Fibroblast of pulmonary artery (primary cell): Measurements from ENCODE around the gene LRIT1.

Source experiments
- DNase-seq: peaks from one replicate; pipeline ENCODE4 v3.0.0-alpha.2; 2010; ENCODE audit warnings: low read depth
- H3K4me3 ChIP-seq: replicated peaks from 2 replicates; pipeline ENCODE4 v1.5.1; 2011; ENCODE audit warnings: low read depth, mild to moderate bottlenecking, control low read depth, low read length, moderate library complexity
- TF ChIP-seq, protein P1 (sequence below): IDR thresholded peaks from 2 replicates; pipeline ENCODE4 v1.5.1; 2011; ENCODE audit warnings: mild to moderate bottlenecking, control low read depth, low read length, inconsistent platforms; ENCODE audit errors: missing control alignments

Gene LRIT1

DNA sequence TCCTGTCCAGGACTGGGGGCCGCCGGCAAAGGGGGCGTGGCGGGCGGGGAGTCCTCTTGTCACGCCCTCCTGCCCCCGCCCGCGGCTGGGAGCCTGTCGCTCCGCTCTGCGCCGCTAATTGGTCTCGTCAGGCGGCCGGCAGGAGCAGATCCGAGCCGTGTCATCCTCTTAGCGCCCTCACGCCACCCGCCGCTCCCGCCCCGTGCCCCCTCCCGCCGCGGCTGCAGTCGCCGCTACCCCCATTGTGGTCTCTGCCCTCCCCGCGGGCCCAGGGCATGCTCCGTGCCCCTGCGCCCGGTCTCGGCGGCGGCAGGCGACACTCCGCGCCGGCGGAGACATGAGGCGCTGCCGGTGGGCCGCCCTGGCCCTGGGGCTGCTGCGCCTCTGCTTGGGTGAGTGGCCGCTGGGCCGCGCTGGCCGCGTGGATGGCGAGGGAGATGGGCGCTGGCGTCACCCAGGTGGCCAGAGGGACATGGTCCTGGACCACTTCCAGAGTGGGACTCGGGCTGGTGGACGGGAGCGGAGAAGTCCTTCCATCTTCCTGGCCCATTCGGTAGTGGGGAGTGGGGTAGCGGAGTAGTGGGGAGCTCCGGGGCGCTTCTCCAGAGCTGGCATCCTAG lies 46.8 kb downstream of the LRIT1 start, which contains the start of gene CDHR1:
Gene CDHR1, plus strand, starts transcription at position 114 of the 620 bp plus-strand sequence. Its CDS starts 224 bp downstream, at position 338.
- no peak for DNase-seq
- peak within 1 kb of the TSS; percentile 21 for H3K4me3 ChIP-seq
- TF ChIP-seq, protein P1, sequence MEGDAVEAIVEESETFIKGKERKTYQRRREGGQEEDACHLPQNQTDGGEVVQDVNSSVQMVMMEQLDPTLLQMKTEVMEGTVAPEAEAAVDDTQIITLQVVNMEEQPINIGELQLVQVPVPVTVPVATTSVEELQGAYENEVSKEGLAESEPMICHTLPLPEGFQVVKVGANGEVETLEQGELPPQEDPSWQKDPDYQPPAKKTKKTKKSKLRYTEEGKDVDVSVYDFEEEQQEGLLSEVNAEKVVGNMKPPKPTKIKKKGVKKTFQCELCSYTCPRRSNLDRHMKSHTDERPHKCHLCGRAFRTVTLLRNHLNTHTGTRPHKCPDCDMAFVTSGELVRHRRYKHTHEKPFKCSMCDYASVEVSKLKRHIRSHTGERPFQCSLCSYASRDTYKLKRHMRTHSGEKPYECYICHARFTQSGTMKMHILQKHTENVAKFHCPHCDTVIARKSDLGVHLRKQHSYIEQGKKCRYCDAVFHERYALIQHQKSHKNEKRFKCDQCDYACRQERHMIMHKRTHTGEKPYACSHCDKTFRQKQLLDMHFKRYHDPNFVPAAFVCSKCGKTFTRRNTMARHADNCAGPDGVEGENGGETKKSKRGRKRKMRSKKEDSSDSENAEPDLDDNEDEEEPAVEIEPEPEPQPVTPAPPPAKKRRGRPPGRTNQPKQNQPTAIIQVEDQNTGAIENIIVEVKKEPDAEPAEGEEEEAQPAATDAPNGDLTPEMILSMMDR: no peak

DNA sequence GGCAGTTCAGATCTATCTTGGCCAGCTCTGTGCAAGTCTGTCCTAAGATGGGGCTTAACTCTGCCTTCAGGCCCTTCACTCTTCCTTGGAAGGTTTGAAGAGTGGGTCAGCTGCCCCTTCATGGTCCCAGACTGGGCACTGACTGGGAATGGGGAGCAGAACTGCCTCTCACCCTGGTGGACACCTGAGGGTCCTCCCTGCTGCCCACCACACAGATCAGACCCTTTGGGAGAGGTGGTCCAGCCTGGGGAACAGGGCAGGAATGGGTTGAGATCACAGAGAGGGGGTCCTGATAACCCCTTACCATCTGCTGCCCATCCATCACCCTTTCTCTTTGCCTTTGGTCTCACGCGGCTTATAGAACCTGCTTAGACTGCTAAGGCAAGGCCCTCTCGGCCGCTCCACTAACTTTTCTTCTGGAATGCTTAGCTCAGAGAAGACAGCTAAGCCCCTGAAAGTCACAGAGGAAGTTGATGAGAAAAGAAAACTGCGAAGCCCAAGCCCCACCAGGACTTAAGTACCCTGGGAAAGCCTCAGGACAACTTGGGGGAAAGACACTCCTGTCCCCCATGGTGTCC lies 47.4 kb downstream of the LRIT1 start:
- H3K4me3 ChIP-seq: peak overlapping the region; percentile 21
- TF ChIP-seq, protein P1: no peak
- DNase-seq: no peak

DNA sequence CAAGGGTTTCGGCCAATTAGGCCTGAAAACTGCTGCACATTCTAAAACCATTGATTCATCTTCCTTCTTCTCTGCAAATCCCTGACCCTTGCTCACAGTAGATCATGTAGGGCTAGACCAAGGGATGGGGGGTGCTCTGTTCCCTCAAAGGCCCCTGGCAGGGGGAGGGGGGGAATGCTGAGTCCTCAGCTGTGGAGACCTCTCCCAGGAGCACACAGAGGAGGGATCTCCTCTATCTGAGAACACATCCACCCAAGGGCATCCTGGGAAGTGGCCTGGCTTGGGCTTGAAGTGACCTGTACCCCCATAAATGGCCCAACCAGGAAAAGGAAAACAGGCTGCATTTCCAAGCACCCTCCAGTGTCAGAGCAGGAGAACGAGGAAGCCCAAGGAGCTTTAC lies 48.0 kb downstream of the LRIT1 start:
- DNase-seq: no peak
- no peak overlapping the region for H3K4me3 ChIP-seq
- TF ChIP-seq, protein P1: no peak

DNA sequence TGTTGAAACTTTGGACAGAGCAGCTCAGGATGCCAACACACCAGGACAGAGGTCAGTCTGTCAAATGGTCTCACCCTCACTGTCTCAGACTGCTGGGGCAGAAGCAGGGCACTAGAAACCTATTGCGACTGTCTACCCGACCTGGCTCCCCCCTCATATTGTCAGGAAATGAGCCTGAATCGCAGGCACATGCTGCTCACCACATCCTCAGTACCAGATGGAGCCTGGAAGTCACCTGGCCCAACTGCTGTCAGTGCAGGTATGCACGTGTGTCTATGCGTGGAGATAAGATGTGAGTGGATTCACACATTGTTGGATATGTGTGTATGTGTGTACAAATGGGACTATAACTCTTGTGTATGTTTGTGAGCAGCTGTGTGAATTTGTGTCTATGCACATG lies 50.2 kb downstream of the LRIT1 start:
- DNase-seq: no peak
- TF ChIP-seq, protein P1: no peak
- no peak overlapping the region for H3K4me3 ChIP-seq

DNA sequence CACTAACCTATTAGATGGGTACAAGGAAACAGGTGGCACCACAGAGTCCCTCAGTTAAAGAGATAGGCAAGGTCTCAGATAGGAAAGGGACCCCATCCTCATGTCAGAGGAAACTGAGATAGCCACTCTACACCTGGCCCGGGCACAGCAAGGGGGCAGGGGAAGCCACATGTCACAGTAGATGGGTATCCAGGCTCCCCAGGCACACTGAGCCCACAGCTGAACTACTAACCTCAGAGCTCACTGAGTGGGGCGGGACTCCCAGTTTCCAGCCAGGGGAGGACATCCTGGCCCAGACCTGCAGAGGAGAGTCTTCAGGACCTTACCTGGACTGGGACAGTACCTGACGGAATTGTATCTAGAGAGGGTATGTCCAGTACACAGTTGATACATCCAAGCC lies 50.7 kb downstream of the LRIT1 start:
- no peak for DNase-seq
- TF ChIP-seq, protein P1: no peak
- no peak overlapping the region for H3K4me3 ChIP-seq

DNA sequence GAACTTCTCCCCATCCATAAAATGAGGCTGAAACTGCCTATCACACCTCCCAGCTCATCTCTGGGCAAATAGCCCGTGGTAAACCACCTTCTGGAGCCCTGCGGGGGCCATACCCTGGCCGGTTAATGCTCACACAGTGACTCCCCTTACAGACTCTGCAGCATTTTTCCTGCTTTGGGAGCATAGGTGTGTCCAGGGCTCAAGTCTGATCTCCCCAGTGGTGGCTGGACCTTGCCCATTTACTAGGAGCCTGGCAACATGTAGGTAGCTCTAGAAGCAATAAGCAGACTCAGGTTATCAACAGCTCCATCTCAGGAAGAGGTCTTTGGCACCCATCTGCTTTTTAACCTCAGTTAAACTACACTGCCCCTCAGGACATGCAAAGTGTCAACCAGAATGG lies 52.5 kb downstream of the LRIT1 start:
- no peak for DNase-seq
- no peak overlapping the region for H3K4me3 ChIP-seq
- TF ChIP-seq, protein P1: no peak

DNA sequence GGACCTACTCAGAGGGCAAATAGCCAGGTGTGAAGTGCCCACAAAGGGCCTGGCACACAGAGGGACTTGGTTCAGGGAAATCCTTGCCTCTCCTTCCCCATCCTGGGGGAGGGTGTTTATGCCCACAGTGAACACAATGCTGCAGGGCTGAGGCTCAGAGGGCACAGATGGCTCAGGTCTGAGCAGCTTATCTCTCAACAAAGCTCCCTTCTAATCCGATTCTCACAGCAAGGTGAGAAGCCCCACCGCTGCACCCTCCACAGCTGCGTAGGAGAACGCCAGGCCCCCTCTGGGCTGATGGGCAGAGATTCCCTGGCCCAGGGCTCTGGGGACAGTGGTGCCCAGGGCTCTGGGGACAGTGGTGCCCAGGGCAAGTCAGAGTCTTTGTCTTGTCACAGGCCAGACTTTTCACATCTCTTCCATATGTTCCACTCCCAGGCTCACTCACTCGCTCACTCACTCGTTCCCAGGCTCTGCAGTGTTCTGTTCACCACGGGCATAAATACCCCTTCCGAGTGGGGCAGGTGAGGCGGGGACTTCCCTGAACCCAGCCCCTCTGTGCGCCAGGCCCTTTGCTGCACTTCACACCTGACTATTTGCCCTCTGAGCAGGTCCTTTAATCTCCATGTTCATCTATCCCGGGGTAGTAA lies 55.7 kb downstream of the LRIT1 start:
- TF ChIP-seq, protein P1: no peak
- H3K4me3 ChIP-seq: no peak overlapping the region
- no peak for DNase-seq
